Body of pancreas (tissue), 4 donors: ENCODE measurements around the gene KRTCAP3. TPM values are rescaled to one million over a fixed set of nuclear protein-coding genes. Genes with fewer than 3 reads are reported as not detected.

Experiments
- ATAC-seq: fragments of 150-250 bp; one replicate; pipeline ENCODE4 v1.9.1; 2016
- DNase-seq, 4 donors: peaks; one replicate each; pipeline ENCODE4 v3.0.0-alpha.2; 2019
- H3K27ac ChIP-seq, 4 donors: fragments of 200-600 bp; sonication (generic); 1 replicate in 3 of 4; 2 replicates in 1 of 4; pipeline versions ENCODE4 v1.5.1 to v1.6.1; 2016 to 2019; ENCODE audit warnings: mild to moderate bottlenecking in 1 of 4, mixed read lengths in 1 of 4, moderate library complexity in 1 of 4
- H3K27me3 ChIP-seq, 2 donors: fragments of 200-600 bp; sonication (generic); one replicate each; pipeline ENCODE4 v1.6.0; 2016; ENCODE audit warnings: mild to moderate bottlenecking in 1 of 2
- H3K36me3 ChIP-seq, 2 donors: fragments of 200-600 bp; sonication (generic); replicated peaks in 1 of 2; 2 replicates each; pipeline ENCODE4 v1.5.1; 2016; ENCODE audit warnings: low read depth in 2 of 2; ENCODE audit not compliant: insufficient read depth in 1 of 2
- H3K4me1 ChIP-seq: fragments of 200-600 bp; sonication (generic); one replicate; pipeline ENCODE4 v1.6.0; 2016
- H3K4me3 ChIP-seq, 2 donors: fragments of 200-600 bp; sonication (generic); 1 replicate in 1 of 2; 2 replicates in 1 of 2; pipeline ENCODE4 v1.5.1; 2016 to 2019
- H3K9me3 ChIP-seq, 3 donors: fragments of 200-600 bp; sonication (generic); 1 replicate in 2 of 3; 2 replicates in 1 of 3; pipeline ENCODE4 v1.5.1; 2016
- CTCF ChIP-seq, 7 experiments: fragments of 450-650 bp in 4 of 7; fragments of 200-600 bp in 3 of 7; sonication (generic) in 3 of 7; IDR thresholded peaks; one replicate each; pipeline ENCODE4 v1.5.1; 2016 to 2019; ENCODE audit warnings: antibody characterized with exemption in 7 of 7
- POLR2A ChIP-seq, 3 donors: fragments of 450-650 bp; IDR thresholded peaks; one replicate each; pipeline ENCODE4 v1.6.1; 2016; ENCODE audit warnings: antibody characterized with exemption in 3 of 3, mild to moderate bottlenecking in 2 of 3
- WGBS, 2 donors: methylation state at CpG; one replicate each; pipeline ENCODE4 v1.1.5; 2017; 5-methylcytosine and 5-hydroxymethylcytosine counted together
- intact Hi-C: fragments of 100-400 bp; cut with DNase I; formaldehyde crosslinking; loops from one replicate; pipeline ENCODE4 v1.15.1; 2023
- total RNA-seq, 2 donors: library from RNA; depleted of rRNA; stranded (reverse); fragments of >200 nt; gene quantifications; one replicate each; pipeline ENCODE4 v1.1.0, GENCODE V29; 2016

The KRTCAP3 gene
- total RNA-seq, 2 donors from 2014 or later: 11.9 to 25.2 TPM

- H3K36me3 ChIP-seq: peaks cover 0 to 3% of the 10 kb centered on the region in 2 donors
- 95 to 97% methylated on average over 7 of the region's 7 CpGs for WGBS, 2 donors
- ATAC-seq (no peak), DNase-seq (no peak)
- intact Hi-C loops: no loop called here
- H3K9me3 ChIP-seq: no peaks in the 10 kb centered on the region
- H3K27me3 ChIP-seq: no peaks in the 10 kb centered on the region
- H3K4me1 ChIP-seq: no peaks in the 10 kb centered on the region
- TF ChIP-seq POLR2A (IDR thresholded peaks at IDR 0.05) (no peak), CTCF (IDR thresholded peaks at IDR 0.05) (no peak)
- no peak overlapping the region for H3K27ac ChIP-seq
- no peak overlapping the region for H3K4me3 ChIP-seq
Measured at GRCh38 chr2:27464443-27464842, 22.3 kb downstream of the KRTCAP3 start.

- WGBS, 2 donors: 82 to 90% methylated on average over 5 of the region's 5 CpGs
- no peaks in the 10 kb centered on the region for H3K4me1 ChIP-seq
- DNase-seq (no peak), ATAC-seq (no peak)
- no peaks in the 10 kb centered on the region for H3K27me3 ChIP-seq
- TF ChIP-seq POLR2A (IDR thresholded peaks at IDR 0.05) (no peak), CTCF (IDR thresholded peaks at IDR 0.05) (no peak)
- intact Hi-C loops: no loop called here
- H3K36me3 ChIP-seq: peaks cover 0 to 11% of the 10 kb centered on the region in 2 donors
- H3K9me3 ChIP-seq: no peaks in the 10 kb centered on the region
- no peak overlapping the region for H3K27ac ChIP-seq
- H3K4me3 ChIP-seq: no peak overlapping the region
Measured at GRCh38 chr2:27471961-27472360, 29.8 kb downstream of the KRTCAP3 start.

- H3K4me1 ChIP-seq: peaks cover 15% of the 10 kb centered on the region
- DNase-seq (no peak), ATAC-seq (no peak)
- intact Hi-C loops: no loop called here
- TF ChIP-seq CTCF (IDR thresholded peaks at IDR 0.05) (no peak), POLR2A (IDR thresholded peaks at IDR 0.05) (no peak)
- H3K27me3 ChIP-seq: no peaks in the 10 kb centered on the region
- no peaks in the 10 kb centered on the region for H3K9me3 ChIP-seq
- H3K27ac ChIP-seq: no peak overlapping the region
- peaks cover 0 to 6% of the 10 kb centered on the region in 2 donors for H3K36me3 ChIP-seq
- no peak overlapping the region for H3K4me3 ChIP-seq
- 60% methylated on average over 3 of the region's 3 CpGs for WGBS, 2 donors
Measured at GRCh38 chr2:27485496-27485895, 43.3 kb downstream of the KRTCAP3 start.

GRCh38 chr2:27489118-27489497 is 46.9 kb downstream of the KRTCAP3 start:
- Histone ChIP-seq H3K27ac (peak overlapping the region; percentile 41 to 83 (median 60)), H3K9me3 (no peaks in the 10 kb centered on the region), H3K4me3 (peak overlapping the region; percentile 13 to 26), H3K4me1 (peaks cover 21% of the 10 kb centered on the region), H3K27me3 (no peaks in the 10 kb centered on the region), H3K36me3 (no peaks in the 10 kb centered on the region)
- no peak for TF ChIP-seq POLR2A (IDR thresholded peaks at IDR 0.05)
- peak in 2 of 7 experiments; percentile 5 to 12 for TF ChIP-seq CTCF (IDR thresholded peaks at IDR 0.05)
- ATAC-seq (no peak), DNase-seq (peak in 2 of 4 donors; percentile 8 to 14)
- WGBS, 2 donors: 3 to 4% methylated on average over 11 of the region's 11 CpGs
- intact Hi-C loops: no loop called here
